ENCODE data around the gene EFNB2. TPM values are rescaled to one million over a fixed set of nuclear protein-coding genes. Genes with fewer than 3 reads are reported as not detected.

Gene EFNB2
- total RNA-seq, 1 experiment from 2014 or later, result 68.0 TPM

GRCh38 chr13:106488076-106488475 is 47.4 kb downstream of the EFNB2 start:
- POLR2A ChIA-PET, result no interaction called here
- no peaks in the 10 kb centered on the region for H3K27me3 ChIP-seq (replicated peaks; ENCODE audit: control insufficient read depth, insufficient read depth, low read length)
- TF ChIP-seq CTCF (IDR thresholded peaks at IDR 0.05; ENCODE audit: insufficient read depth in 1 of 2, low read depth in 1 of 2, low read length in 1 of 2, severe bottlenecking in 1 of 2, unreplicated experiment in 1 of 2), result no peak
- H3K36me3 ChIP-seq (ENCODE audit: control insufficient read depth, insufficient read depth, low read length), result peaks cover under 1% of the 10 kb centered on the region; the same call in 1 of the 2 replicates
- H3K4me1 ChIP-seq, result peaks cover 17% of the 10 kb centered on the region
- no peak for DNase-seq
- no peak overlapping the region for H3K4me3 ChIP-seq (ENCODE audit: low read depth, low read length)
- CTCF ChIA-PET, result no interaction called here
- intact Hi-C loops (cut with micrococcal nuclease; ENCODE audit: unreplicated experiment), result loop anchor here (5.0 kb wide), 1 partner anchor 71 kb away; no protein-coding TSS in a partner anchor
- no peaks in the 10 kb centered on the region for H3K9me3 Mint-ChIP-seq (ENCODE audit: unreplicated experiment)
- H3K4me3 Mint-ChIP-seq (ENCODE audit: unreplicated experiment), result no peak overlapping the region
- no peaks in the 10 kb centered on the region for H3K9me3 ChIP-seq
- peaks cover 19% of the 10 kb centered on the region for H3K4me1 Mint-ChIP-seq (ENCODE audit: low read depth, unreplicated experiment)
- H3K27me3 Mint-ChIP-seq (ENCODE audit: insufficient read depth, unreplicated experiment), result no peaks in the 10 kb centered on the region
- H3K36me3 Mint-ChIP-seq (ENCODE audit: insufficient read depth, unreplicated experiment), result peaks cover 50% of the 10 kb centered on the region
- BruUV-seq (replicated peaks), result no TSS peak
- no peak overlapping the region for H3K27ac Mint-ChIP-seq (ENCODE audit: unreplicated experiment)

GRCh38 chr13:106487129-106487528 is 48.3 kb downstream of the EFNB2 start:
- H3K27ac Mint-ChIP-seq (ENCODE audit: unreplicated experiment), result no peak overlapping the region
- intact Hi-C loops (cut with micrococcal nuclease; ENCODE audit: unreplicated experiment), result loop anchor here (5.0 kb wide), 1 partner anchor 70 kb away; no protein-coding TSS in a partner anchor
- Histone ChIP-seq H3K9me3 (no peaks in the 10 kb centered on the region), H3K27me3 (replicated peaks; ENCODE audit: control insufficient read depth, insufficient read depth, low read length) (no peaks in the 10 kb centered on the region), H3K4me3 (ENCODE audit: low read depth, low read length) (no peak overlapping the region), H3K36me3 (ENCODE audit: control insufficient read depth, insufficient read depth, low read length) (no peaks in the 10 kb centered on the region; the same call in 1 of the 2 replicates), H3K4me1 (peaks cover 17% of the 10 kb centered on the region)
- TF ChIP-seq CTCF (IDR thresholded peaks at IDR 0.05; ENCODE audit: insufficient read depth in 1 of 2, low read depth in 1 of 2, low read length in 1 of 2, severe bottlenecking in 1 of 2, unreplicated experiment in 1 of 2), result no peak
- no peak overlapping the region for H3K4me3 Mint-ChIP-seq (ENCODE audit: unreplicated experiment)
- CTCF ChIA-PET, result interaction anchor here (1.3 kb wide), 1 partner anchor 12 kb away, joined by 3 read pairs; no protein-coding TSS in a partner anchor
- no peaks in the 10 kb centered on the region for H3K9me3 Mint-ChIP-seq (ENCODE audit: unreplicated experiment)
- peaks cover 14% of the 10 kb centered on the region for H3K4me1 Mint-ChIP-seq (ENCODE audit: low read depth, unreplicated experiment)
- no peak for DNase-seq
- peaks cover 41% of the 10 kb centered on the region for H3K36me3 Mint-ChIP-seq (ENCODE audit: insufficient read depth, unreplicated experiment)
- H3K27me3 Mint-ChIP-seq (ENCODE audit: insufficient read depth, unreplicated experiment), result no peaks in the 10 kb centered on the region
- POLR2A ChIA-PET, result no interaction called here
- no TSS peak for BruUV-seq (replicated peaks)

- H3K9me3 ChIP-seq, result no peaks in the 10 kb centered on the region
- no peaks in the 10 kb centered on the region for H3K27me3 Mint-ChIP-seq (ENCODE audit: insufficient read depth, unreplicated experiment)
- BruUV-seq (replicated peaks), result no TSS peak
- intact Hi-C loops (cut with micrococcal nuclease; ENCODE audit: unreplicated experiment), result loop anchor here (5.0 kb wide), 1 partner anchor 69 kb away; no protein-coding TSS in a partner anchor
- ChIA-PET POLR2A (no interaction called here), CTCF (interaction anchor here (1.3 kb wide), 1 partner anchor 11 kb away, joined by 3 read pairs; no protein-coding TSS in a partner anchor)
- peaks cover 32% of the 10 kb centered on the region for H3K36me3 Mint-ChIP-seq (ENCODE audit: insufficient read depth, unreplicated experiment)
- no peak overlapping the region for H3K27ac Mint-ChIP-seq (ENCODE audit: unreplicated experiment)
- no peak for TF ChIP-seq CTCF (IDR thresholded peaks at IDR 0.05; ENCODE audit: insufficient read depth in 1 of 2, low read depth in 1 of 2, low read length in 1 of 2, severe bottlenecking in 1 of 2, unreplicated experiment in 1 of 2)
- no peaks in the 10 kb centered on the region for H3K9me3 Mint-ChIP-seq (ENCODE audit: unreplicated experiment)
- peaks cover 17% of the 10 kb centered on the region for H3K4me1 ChIP-seq
- H3K36me3 ChIP-seq (ENCODE audit: control insufficient read depth, insufficient read depth, low read length), result no peaks in the 10 kb centered on the region
- no peak overlapping the region for H3K4me3 Mint-ChIP-seq (ENCODE audit: unreplicated experiment)
- H3K27me3 ChIP-seq (replicated peaks; ENCODE audit: control insufficient read depth, insufficient read depth, low read length), result no peaks in the 10 kb centered on the region
- no peak overlapping the region for H3K4me3 ChIP-seq (ENCODE audit: low read depth, low read length)
- no peak for DNase-seq
- H3K4me1 Mint-ChIP-seq (ENCODE audit: low read depth, unreplicated experiment), result peaks cover 6% of the 10 kb centered on the region
Measured at GRCh38 chr13:106486287-106486686, 49.2 kb downstream of the EFNB2 start.

All from Caco-2 (cell line).